Esophagus muscularis mucosa (tissue), 4 donors: ENCODE data around the gene BCL11A.

ENCODE experiments used
- CTCF ChIP-seq, 3 experiments: fragments of 200-600 bp in 2 of 3; fragments of 450-650 bp in 1 of 3; sonication (generic) in 2 of 3; IDR thresholded peaks; one replicate each; pipeline ENCODE4 v1.5.1; 2017 to 2019; ENCODE audit warnings: antibody characterized with exemption in 3 of 3, mild to moderate bottlenecking in 2 of 3, moderate library complexity in 1 of 3
- EP300 ChIP-seq: sonication (generic); formaldehyde crosslinking; IDR thresholded peaks from one replicate; pipeline ENCODE4 v1.6.1; 2017; ENCODE audit warnings: antibody characterized with exemption
- POLR2A ChIP-seq: fragments of 450-650 bp; IDR thresholded peaks from one replicate; pipeline ENCODE4 v1.6.1; 2017; ENCODE audit warnings: antibody characterized with exemption, moderate library complexity, mild to moderate bottlenecking, low read depth
- POLR2AphosphoS5 ChIP-seq, 2 donors: sonication (generic); formaldehyde crosslinking; IDR thresholded peaks; one replicate each; pipeline ENCODE4 v1.6.1; 2017; ENCODE audit warnings: antibody characterized with exemption in 2 of 2

GRCh38 chr2:60539140-60539539 is 14.3 kb downstream of the BCL11A start:
- TF ChIP-seq POLR2AphosphoS5 (IDR thresholded peaks at IDR 0.05): no peak
- TF ChIP-seq CTCF (IDR thresholded peaks at IDR 0.05): no peak
- TF ChIP-seq POLR2A: no peak
- TF ChIP-seq EP300: no peak
